ENCODE results near the gene PCNX2. TPM values are rescaled to one million over a fixed set of nuclear protein-coding genes. Genes with fewer than 3 reads are reported as not detected.

PCNX2 gene
- total and polyA plus RNA-seq, 2 of the 8 experiments (the other 6 are each of a cell fraction or from before 2014, with no cell fraction given): 46.1 to 57.6 TPM

GRCh38 chr1:233343262-233343661 is 47.7 kb upstream of the PCNX2 start:
- no peak for FAIRE-seq
- no peak overlapping the region for H3K18ac ChIP-seq (ENCODE audit: extremely low read depth, low read length)
- no peak overlapping the region for H3K56ac ChIP-seq (replicated peaks; ENCODE audit: insufficient read length, low read depth, low read length)
- H3K79me1 ChIP-seq (ENCODE audit: low read depth, low read length): peaks cover 3% of the 10 kb centered on the region; the same call in 1 of the 2 replicates
- H3K4me2 ChIP-seq (ENCODE audit: insufficient read depth in 1 of 2, low read depth in 2 of 2, low read length in 2 of 2): no peak overlapping the region
- no peak overlapping the region for H3K4me3 ChIP-seq (ENCODE audit: extremely low read depth in 1 of 4, insufficient read depth in 2 of 4, low read depth in 3 of 4, low read length in 4 of 4)
- H3K9me3 ChIP-seq (ENCODE audit: insufficient read depth in 2 of 2, low read depth in 1 of 2, low read length in 1 of 2): no peaks in the 10 kb centered on the region
- H2BK12ac ChIP-seq (ENCODE audit: low read depth, low read length): no peak overlapping the region
- no peak overlapping the region for H4K8ac ChIP-seq (ENCODE audit: extremely low read depth, insufficient read depth, low read length)
- H3K36me3 ChIP-seq (ENCODE audit: control insufficient read depth in 2 of 4, insufficient read depth in 4 of 4, low read length in 3 of 4): peaks cover 0 to 4% (median 0%) of the 10 kb centered on the region in 4 experiments; a peak in 1 of 8 replicates
- H3K14ac ChIP-seq (ENCODE audit: insufficient read length): no peak overlapping the region
- H4K5ac ChIP-seq (ENCODE audit: insufficient read length, low read depth, low read length): no peak overlapping the region
- H2BK20ac ChIP-seq (ENCODE audit: low read length): no peak overlapping the region
- H4K91ac ChIP-seq (replicated peaks; ENCODE audit: insufficient read length, low read length): no peak overlapping the region
- no peaks in the 10 kb centered on the region; the same call in 1 of the 2 replicates for H3K23me2 ChIP-seq (ENCODE audit: low read depth, low read length)
- H3K4me1 ChIP-seq (replicated peaks in 1 of 4; ENCODE audit: control insufficient read depth in 3 of 4, insufficient read depth in 4 of 4, low read length in 3 of 4): peaks cover 0 to 6% (median 2%) of the 10 kb centered on the region in 4 experiments; a peak in 2 of 7 replicates
- no peak overlapping the region for H2BK120ac ChIP-seq (replicated peaks; ENCODE audit: low read depth, low read length)
- POLR2A ChIA-PET (ENCODE audit: partially characterized antibody): no interaction called here
- no peak overlapping the region for H3K9ac ChIP-seq (replicated peaks in 1 of 4; ENCODE audit: extremely low read depth in 1 of 4, low read depth in 3 of 4, low read length in 3 of 4)
- H3K79me2 ChIP-seq (ENCODE audit: control insufficient read depth in 1 of 2, insufficient read depth in 2 of 2, low read length in 2 of 2): peaks cover 0 to 53% of the 10 kb centered on the region in 2 experiments; a peak in 2 of 4 replicates
- H2AK5ac ChIP-seq (ENCODE audit: low read depth, low read length): no peak overlapping the region
- no peak overlapping the region for H2AFZ ChIP-seq (ENCODE audit: low read length)
- H3K27me3 ChIP-seq (replicated peaks in 1 of 4; ENCODE audit: control insufficient read depth in 3 of 4, extremely low read depth in 1 of 4, insufficient read depth in 3 of 4, low read length in 3 of 4): no peaks in the 10 kb centered on the region
- 88% methylated on average over 1 of the region's 1 CpG; no CpG with 5 or more reads in 1 of the 2 experiments for WGBS, 2 experiments (ENCODE audit: extremely low coverage in 1 of 2, insufficient coverage in 1 of 2, insufficient read length in 1 of 2, insufficient replicate concordance in 2 of 2, low coverage in 1 of 2, low lambda C conversion rate in 2 of 2, missing lambda C conversion rate in 1 of 2)
- no peak overlapping the region for H2BK5ac ChIP-seq (ENCODE audit: low read depth, low read length)
- no peak overlapping the region for H2BK15ac ChIP-seq (ENCODE audit: low read length)
- H4K20me1 ChIP-seq (replicated peaks in 1 of 2; ENCODE audit: control insufficient read depth in 1 of 2, insufficient read depth in 2 of 2, low read length in 2 of 2): no peaks in the 10 kb centered on the region
- no peak for DNase-seq (ENCODE audit: low read depth in 1 of 2, low spot score in 2 of 2)
- CTCF ChIA-PET (ENCODE audit: partially characterized antibody): interaction anchor here (1.3 to 1.7 kb wide), 2 partner anchors 9 to 21 kb away, joined by 3 to 10 read pairs; no protein-coding TSS in a partner anchor
- no peak overlapping the region for H3K23ac ChIP-seq (ENCODE audit: insufficient read length)
- no peak overlapping the region for H3K4ac ChIP-seq (replicated peaks; ENCODE audit: insufficient read length, low read depth, low read length)
- H3K27ac ChIP-seq (ENCODE audit: low read depth, low read length): no peak overlapping the region
- TF ChIP-seq KDM1A (IDR thresholded peaks at IDR 0.05; ENCODE audit: borderline replicate concordance, low read length): no peak
- TF ChIP-seq TAF1 (IDR thresholded peaks at IDR 0.05; ENCODE audit: low read depth, low read length): no peak
- TF ChIP-seq SP1 (IDR thresholded peaks at IDR 0.05; ENCODE audit: low read depth, low read length): no peak
- TF ChIP-seq PHF8 (conservative IDR thresholded peaks at IDR 0.05; ENCODE audit: low read depth, low read length): no peak
- no peak for TF ChIP-seq ASH2L (IDR thresholded peaks at IDR 0.05; ENCODE audit: low read length)
- no peak for TF ChIP-seq YY1 (IDR thresholded peaks at IDR 0.05; ENCODE audit: low read depth, low read length)
- TF ChIP-seq ZNF274 (IDR thresholded peaks at IDR 0.05; ENCODE audit: borderline replicate concordance, extremely low read depth, low read length): no peak
- no peak for TF ChIP-seq CTCF (IDR thresholded peaks at IDR 0.05; ENCODE audit: control extremely low read depth in 1 of 3, insufficient read depth in 1 of 3, low read depth in 1 of 3, low read length in 3 of 3)
- no peak for TF ChIP-seq ATF2 (IDR thresholded peaks at IDR 0.05; ENCODE audit: low read length)
- no peak for TF ChIP-seq MAX (IDR thresholded peaks at IDR 0.05)
